Astrocyte of the cerebellum (primary cell): Measurements from ENCODE around the gene AGBL4.
"Not testable (repeated sequence)": the region's sequence is repeated elsewhere in the genome, so short reads cannot be mapped to it uniquely, and the experiment has no call there.

Source experiments
- DNase-seq: peaks from one replicate; pipeline ENCODE4 v3.0.0-alpha.2; 2011; ENCODE audit warnings: low read depth
- H3K4me3 ChIP-seq: 2 replicates; pipeline ENCODE4 v1.5.1; 2011; ENCODE audit warnings: mild to moderate bottlenecking, low read depth, low read length, moderate library complexity
- CTCF ChIP-seq: IDR thresholded peaks from 2 replicates; pipeline ENCODE4 v1.5.1; 2012; ENCODE audit warnings: low read length, low read depth, moderate library complexity, mild to moderate bottlenecking; ENCODE audit errors: missing control alignments
- in situ Hi-C: cut with HindIII; loops from 2 replicates; pipeline ENCODE4 v1.10.0; 2017; ENCODE audit warnings: low sequenced_read_pairs

The AGBL4 gene

GRCh38 chr1:49854741-49855140 lies 169.0 kb downstream of the AGBL4 start:
- in situ Hi-C loops, result no loop called here
- no peak overlapping the region for H3K4me3 ChIP-seq

GRCh38 chr1:49842596-49842995 lies 181.2 kb downstream of the AGBL4 start:
- DNase-seq, result no peak
- H3K4me3 ChIP-seq, result no peak overlapping the region
- in situ Hi-C loops, result no loop called here
- no peak for TF ChIP-seq CTCF

More at GRCh38 chr1:49854741-49855140, 169.0 kb downstream of the AGBL4 start:
- DNase-seq, result no peak
- TF ChIP-seq CTCF, result no peak

DNA sequence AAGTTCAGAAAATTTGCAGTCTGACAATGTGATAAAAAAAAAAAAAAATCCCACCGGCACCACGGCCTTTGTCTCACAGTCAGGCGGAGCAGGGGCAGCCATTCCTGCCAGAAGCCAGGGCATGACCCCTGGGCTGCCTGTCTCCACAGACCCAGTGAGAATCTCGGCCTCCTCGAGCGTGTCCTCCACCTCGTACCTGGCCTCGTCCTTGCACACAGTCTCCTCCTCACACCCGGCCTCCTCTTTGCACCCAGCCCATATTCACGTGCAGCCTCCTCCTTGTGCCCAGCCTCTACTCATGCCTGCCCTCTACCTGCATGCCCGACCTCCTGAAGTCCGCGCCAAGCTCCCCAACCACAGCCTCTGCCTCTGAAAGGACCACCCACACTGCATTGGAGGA lies 182.0 kb downstream of the AGBL4 start:
- in situ Hi-C loops, result no loop called here
- no peak for DNase-seq
- no peak for TF ChIP-seq CTCF
- H3K4me3 ChIP-seq, result no peak overlapping the region

DNA sequence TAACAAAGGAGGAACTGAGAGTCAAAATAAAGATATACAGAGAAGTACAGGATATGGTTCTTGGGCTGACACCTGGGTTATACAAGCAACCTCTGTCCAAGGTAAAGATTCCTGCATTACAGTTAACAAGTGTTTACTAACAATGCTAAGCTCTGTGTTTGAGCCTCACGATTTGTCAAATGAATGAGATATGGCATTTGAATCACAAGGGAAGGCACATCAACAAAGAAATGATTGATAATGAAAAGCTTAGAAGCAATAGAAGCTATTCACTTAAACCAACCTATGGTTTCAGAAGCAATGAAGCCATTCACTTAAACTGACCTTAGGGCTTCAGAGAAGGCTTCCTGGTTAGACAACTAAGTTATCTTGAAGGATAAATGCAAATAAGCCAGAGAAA lies 199.5 kb downstream of the AGBL4 start:
- TF ChIP-seq CTCF, result no peak
- DNase-seq, result no peak
- in situ Hi-C loops, result no loop called here
- no peak overlapping the region for H3K4me3 ChIP-seq

DNA sequence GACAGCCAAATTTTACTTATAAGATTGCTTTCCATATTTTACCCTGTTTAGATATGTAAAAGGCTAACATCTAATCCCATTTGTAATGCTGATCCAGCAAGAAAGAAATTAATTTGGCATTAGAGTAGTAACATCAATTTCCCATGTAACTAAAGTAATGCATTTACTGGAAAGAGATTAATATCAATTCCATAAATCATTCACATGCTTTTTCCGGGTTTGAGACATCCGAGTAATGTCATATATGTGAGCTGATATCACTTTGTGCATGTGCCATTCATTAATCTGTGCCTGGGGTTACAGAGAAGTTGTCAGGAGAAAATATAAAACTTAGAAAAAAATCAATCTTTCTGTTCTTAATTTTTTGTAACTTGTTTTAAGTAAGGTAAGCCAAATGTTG lies 206.1 kb downstream of the AGBL4 start:
- in situ Hi-C loops, result no loop called here
- TF ChIP-seq CTCF, result no peak
- no peak overlapping the region for H3K4me3 ChIP-seq
- DNase-seq, result no peak

DNA sequence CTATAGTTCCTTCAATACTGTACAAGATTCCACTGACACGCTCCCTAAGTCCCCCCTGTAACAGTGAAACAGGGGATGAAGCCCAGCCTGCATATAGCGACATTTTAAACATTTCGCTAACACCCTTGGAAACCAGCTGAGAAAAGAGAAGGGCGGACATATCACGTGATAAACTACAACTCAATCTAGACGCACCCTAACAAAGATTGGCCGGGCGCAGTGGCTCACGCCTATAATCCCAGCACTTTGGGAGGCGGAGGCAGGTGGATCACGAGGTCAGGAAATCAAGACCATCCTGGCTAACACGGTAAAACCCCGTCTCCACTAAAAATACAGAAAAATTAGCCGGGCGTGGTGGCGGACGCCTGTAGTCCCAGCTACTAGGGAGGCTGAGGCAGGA lies 236.7 kb downstream of the AGBL4 start:
- in situ Hi-C loops, H3K4me3 ChIP-seq, DNase-seq: not testable (repeated sequence)

GRCh38 chr1:49765034-49765433 lies 258.7 kb downstream of the AGBL4 start:
- in situ Hi-C loops, result no loop called here
- H3K4me3 ChIP-seq, result no peak overlapping the region
- TF ChIP-seq CTCF, result no peak
- DNase-seq, result no peak

DNA sequence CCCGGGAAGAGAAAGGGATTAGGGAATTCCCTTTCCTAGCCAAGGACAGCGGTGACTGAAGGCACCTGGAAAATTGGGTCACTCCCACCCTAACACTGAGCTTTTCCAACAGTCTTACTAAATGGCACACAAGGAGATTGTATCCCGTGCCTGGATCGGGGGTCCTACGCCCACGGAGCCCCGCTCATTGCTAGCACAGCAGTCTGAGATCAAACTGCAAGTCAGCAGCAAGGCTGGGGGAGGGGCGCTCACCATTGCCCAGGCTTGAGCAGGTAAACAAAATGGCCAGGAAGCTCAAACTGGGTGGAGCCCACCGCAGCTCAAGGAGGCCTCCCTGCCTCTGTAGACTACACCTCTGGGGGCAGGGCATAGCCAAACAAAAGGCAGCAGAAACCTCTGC lies 285.6 kb downstream of the AGBL4 start:
- DNase-seq, in situ Hi-C loops, H3K4me3 ChIP-seq: not testable (repeated sequence)
